GM08714 (cell line): ENCODE results near the gene TSNAX.

Experiments used
- H3K4me3 ChIP-seq: fragments of 200-500 bp; sonication (Bioruptor generic); 2 replicates; pipeline ENCODE4 v1.5.1; 2014; ENCODE audit warnings: mild to moderate bottlenecking, low read length, inconsistent platforms
- ZNF274 ChIP-seq: IDR thresholded peaks from 2 replicates; pipeline ENCODE4 v1.6.1; 2012; ENCODE audit warnings: mild to moderate bottlenecking, low read depth, low read length

TSNAX gene

GRCh38 chr1:231613419-231614349 lies 85.2 kb downstream of the TSNAX start:
- H3K4me3 ChIP-seq, result no peak overlapping the region; the same call in 1 of the 2 replicates

More at GRCh38 chr1:231613419-231614349, 85.2 kb downstream of the TSNAX start:
- no peak for TF ChIP-seq ZNF274
